HG03432 (cell line): Measurements from ENCODE around the gene SERPINE2.

Source experiments
- ATAC-seq: cut with Tn5 transposase; IDR thresholded peaks from one replicate; pipeline ENCODE4 v1.9.1; 2021; ENCODE audit warnings: mild to moderate bottlenecking, moderate library complexity; ENCODE audit not compliant: unreplicated experiment

Gene SERPINE2

GRCh38 chr2:223979730-223980396, 59.2 kb downstream of the SERPINE2 start:
- ATAC-seq: peak; percentile 67

GRCh38 chr2:223978451-223978850, 60.6 kb downstream of the SERPINE2 start:
- no peak for ATAC-seq

- ATAC-seq: no peak
Observed at GRCh38 chr2:223976635-223977226, 62.4 kb downstream of the SERPINE2 start.

GRCh38 chr2:223973606-223974005, 65.5 kb downstream of the SERPINE2 start:
- no peak for ATAC-seq

- ATAC-seq: no peak
Observed at GRCh38 chr2:223972656-223973102, 66.4 kb downstream of the SERPINE2 start.

GRCh38 chr2:223971731-223972130, 67.4 kb downstream of the SERPINE2 start:
- no peak for ATAC-seq

GRCh38 chr2:223970343-223971128, 68.5 kb downstream of the SERPINE2 start:
- ATAC-seq: peak; percentile 78

- ATAC-seq: no peak
Observed at GRCh38 chr2:223969856-223970255, 69.2 kb downstream of the SERPINE2 start.

- no peak for ATAC-seq
Observed at GRCh38 chr2:223969315-223969714, 69.8 kb downstream of the SERPINE2 start.

- no peak for ATAC-seq
Observed at GRCh38 chr2:223967981-223968380, 71.1 kb downstream of the SERPINE2 start.

GRCh38 chr2:223959688-223960087, 79.4 kb downstream of the SERPINE2 start:
- no peak for ATAC-seq

- ATAC-seq: peak; percentile 93
Observed at GRCh38 chr2:223957092-223957851, 81.8 kb downstream of the SERPINE2 start, which contains the start of gene MRPL44. MRPL44 (plus strand) TSS chr2:223957463; CDS start chr2:223957473, 10 bp downstream.

GRCh38 chr2:223956300-223956699, 82.8 kb downstream of the SERPINE2 start:
- peak; percentile 44 for ATAC-seq

- ATAC-seq: no peak
Observed at GRCh38 chr2:223954401-223954800, 84.7 kb downstream of the SERPINE2 start.

- ATAC-seq: peak; percentile 52
Observed at GRCh38 chr2:223952280-223952968, 86.7 kb downstream of the SERPINE2 start.

GRCh38 chr2:223950448-223951347, 88.4 kb downstream of the SERPINE2 start:
- ATAC-seq: no peak

GRCh38 chr2:223949241-223949840, 89.7 kb downstream of the SERPINE2 start:
- ATAC-seq: no peak

GRCh38 chr2:223947711-223948205, 91.3 kb downstream of the SERPINE2 start:
- no peak for ATAC-seq

GRCh38 chr2:223945755-223946154, 93.3 kb downstream of the SERPINE2 start:
- no peak for ATAC-seq
